Measurements from ENCODE around the gene MPHOSPH10.
A peak's percentile ranks its signal among the peaks of the same experiment; 100 is the strongest.

The MPHOSPH10 gene

GRCh38 chr2:71181316-71181715 lies 50.9 kb downstream of the MPHOSPH10 start:
- no peak for DNase-seq

GRCh38 chr2:71183306-71184115 lies 53.1 kb downstream of the MPHOSPH10 start:
- peak; percentile 8 for DNase-seq

- DNase-seq = no peak
Measured at GRCh38 chr2:71186973-71187372, 56.5 kb downstream of the MPHOSPH10 start.

GRCh38 chr2:71187589-71187988 lies 57.2 kb downstream of the MPHOSPH10 start:
- no peak for DNase-seq

- DNase-seq = peak; percentile 23
Measured at GRCh38 chr2:71190656-71191569, 60.5 kb downstream of the MPHOSPH10 start.

GRCh38 chr2:71191570-71191943 lies 61.1 kb downstream of the MPHOSPH10 start:
- DNase-seq = no peak

Data from fibroblast of upper back skin (primary cell).